Measurements from ENCODE around the gene AKAP6.

AKAP6 gene

DNA sequence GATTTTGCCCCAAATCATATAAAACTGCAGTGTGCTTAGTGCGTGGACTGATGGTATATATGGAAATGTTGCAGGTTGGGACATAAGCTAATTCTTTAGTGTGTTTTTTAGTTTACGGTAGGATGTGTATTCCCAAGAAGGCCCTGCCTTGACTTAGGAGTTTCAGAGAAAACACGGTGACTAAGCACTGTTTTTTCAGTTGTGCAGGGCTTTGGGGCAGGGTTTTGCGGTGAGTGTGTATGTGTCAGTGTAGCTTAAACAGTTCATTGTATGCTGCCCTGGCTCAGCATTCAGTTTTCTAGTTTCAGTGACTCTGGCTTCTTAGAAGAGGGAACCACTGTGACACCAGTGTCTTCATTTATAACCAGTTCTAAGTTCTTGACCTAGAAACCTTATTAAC lies 101.2 kb downstream of the AKAP6 start:
- TF ChIP-seq, protein P1, sequence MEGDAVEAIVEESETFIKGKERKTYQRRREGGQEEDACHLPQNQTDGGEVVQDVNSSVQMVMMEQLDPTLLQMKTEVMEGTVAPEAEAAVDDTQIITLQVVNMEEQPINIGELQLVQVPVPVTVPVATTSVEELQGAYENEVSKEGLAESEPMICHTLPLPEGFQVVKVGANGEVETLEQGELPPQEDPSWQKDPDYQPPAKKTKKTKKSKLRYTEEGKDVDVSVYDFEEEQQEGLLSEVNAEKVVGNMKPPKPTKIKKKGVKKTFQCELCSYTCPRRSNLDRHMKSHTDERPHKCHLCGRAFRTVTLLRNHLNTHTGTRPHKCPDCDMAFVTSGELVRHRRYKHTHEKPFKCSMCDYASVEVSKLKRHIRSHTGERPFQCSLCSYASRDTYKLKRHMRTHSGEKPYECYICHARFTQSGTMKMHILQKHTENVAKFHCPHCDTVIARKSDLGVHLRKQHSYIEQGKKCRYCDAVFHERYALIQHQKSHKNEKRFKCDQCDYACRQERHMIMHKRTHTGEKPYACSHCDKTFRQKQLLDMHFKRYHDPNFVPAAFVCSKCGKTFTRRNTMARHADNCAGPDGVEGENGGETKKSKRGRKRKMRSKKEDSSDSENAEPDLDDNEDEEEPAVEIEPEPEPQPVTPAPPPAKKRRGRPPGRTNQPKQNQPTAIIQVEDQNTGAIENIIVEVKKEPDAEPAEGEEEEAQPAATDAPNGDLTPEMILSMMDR (IDR thresholded peaks at IDR 0.05; ENCODE audit: low read depth, low read length): no peak
- no peak for DNase-seq (ENCODE audit: extremely low read depth, low read depth)

DNA sequence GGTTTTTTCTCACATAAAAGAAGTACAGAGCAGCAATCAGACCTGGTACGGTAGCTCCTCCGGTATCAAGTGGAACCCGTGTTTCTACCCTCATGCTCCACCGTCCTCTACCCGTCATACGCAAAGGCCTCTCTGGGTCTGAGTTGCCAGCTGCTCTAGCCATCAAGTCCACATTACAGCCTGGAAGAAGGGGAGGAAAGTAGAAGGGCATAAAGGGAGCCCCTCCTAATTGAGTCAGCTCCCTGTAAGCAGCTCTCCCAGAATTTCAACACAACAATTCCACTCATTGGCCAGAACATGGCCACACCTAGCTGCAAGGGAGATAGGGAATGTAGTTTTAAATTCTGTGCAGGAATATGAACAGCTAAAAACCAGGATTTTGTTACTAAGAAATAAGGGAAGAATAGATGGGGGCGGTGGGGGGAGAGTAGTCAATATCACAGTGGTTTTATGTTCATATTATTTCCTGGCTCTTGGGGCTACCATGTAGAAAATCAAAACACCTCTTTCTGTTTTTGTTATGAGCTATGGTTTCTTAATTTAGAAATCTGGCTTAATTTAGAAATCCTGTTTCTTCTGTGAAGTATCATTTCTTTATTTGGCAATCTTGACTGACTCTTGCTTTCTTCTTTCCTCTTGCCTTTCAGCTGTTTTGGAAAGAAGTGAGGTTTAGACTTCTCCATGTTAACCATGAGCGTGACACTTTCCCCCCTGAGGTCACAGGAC lies 103.9 kb downstream of the AKAP6 start:
- TF ChIP-seq, protein P1 (IDR thresholded peaks at IDR 0.05; ENCODE audit: low read depth, low read length): no peak
- no peak for DNase-seq (ENCODE audit: extremely low read depth, low read depth)

DNA sequence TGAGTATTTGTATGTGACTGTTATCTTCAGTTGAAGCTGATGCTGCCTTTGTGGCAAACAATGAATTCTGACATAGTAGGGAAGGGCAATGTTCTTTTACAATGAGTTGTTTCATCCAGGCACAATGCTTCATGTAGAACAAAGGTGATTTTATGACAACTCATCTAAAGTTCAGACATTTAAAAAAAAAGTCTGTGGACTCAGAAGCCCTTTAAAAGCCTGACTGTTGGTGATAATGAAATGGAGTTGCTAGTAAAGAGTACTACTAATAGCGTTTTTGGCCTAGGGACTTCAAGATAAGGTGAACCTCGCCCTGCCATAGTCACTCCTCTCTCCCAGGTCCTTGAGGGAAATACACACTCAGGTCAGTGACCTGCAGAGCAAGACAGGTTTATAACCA lies 105.1 kb downstream of the AKAP6 start:
- no peak for DNase-seq (ENCODE audit: extremely low read depth, low read depth)
- TF ChIP-seq, protein P1 (IDR thresholded peaks at IDR 0.05; ENCODE audit: low read depth, low read length): no peak

DNA sequence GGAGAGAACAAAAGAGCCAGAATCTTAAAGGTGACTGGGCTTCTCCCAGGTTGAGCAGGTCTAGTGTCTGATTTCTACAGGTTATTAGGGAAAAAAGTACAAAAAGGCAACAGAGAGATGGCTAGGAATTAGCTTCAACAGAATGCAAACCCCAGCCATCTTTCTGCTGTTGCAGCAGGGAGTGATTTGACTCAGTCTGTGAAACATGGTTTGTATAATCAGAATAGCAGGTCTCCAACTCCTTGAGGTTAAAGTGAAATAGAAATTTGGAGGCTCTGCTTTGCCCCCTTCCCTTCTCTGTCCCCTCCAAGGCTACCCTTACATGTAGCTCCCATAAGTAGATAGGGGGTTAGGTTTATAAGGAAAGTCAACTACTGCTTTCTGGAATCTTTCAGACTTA lies 105.8 kb downstream of the AKAP6 start:
- DNase-seq (ENCODE audit: extremely low read depth, low read depth): no peak
- TF ChIP-seq, protein P1 (IDR thresholded peaks at IDR 0.05; ENCODE audit: low read depth, low read length): no peak

DNA sequence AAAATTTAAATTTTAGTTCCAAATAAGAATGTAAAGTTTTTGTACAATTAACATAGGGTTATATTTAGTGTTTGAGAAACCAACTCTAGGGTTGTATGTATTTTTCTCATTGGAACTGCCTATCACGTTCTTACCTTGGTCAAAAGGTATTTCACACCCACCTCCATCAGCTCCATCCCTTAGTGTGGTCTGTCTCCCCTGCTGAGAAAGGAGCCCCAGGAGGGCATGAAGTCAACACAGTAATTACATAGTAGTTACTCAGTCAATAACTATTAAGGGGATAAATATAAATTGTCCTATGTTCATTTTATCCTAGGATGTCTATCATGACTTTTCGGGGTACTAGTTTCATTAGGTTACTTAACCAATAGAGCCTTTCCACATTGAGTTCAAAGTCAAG lies 106.3 kb downstream of the AKAP6 start:
- TF ChIP-seq, protein P1 (IDR thresholded peaks at IDR 0.05; ENCODE audit: low read depth, low read length): no peak
- no peak for DNase-seq (ENCODE audit: extremely low read depth, low read depth)

DNA sequence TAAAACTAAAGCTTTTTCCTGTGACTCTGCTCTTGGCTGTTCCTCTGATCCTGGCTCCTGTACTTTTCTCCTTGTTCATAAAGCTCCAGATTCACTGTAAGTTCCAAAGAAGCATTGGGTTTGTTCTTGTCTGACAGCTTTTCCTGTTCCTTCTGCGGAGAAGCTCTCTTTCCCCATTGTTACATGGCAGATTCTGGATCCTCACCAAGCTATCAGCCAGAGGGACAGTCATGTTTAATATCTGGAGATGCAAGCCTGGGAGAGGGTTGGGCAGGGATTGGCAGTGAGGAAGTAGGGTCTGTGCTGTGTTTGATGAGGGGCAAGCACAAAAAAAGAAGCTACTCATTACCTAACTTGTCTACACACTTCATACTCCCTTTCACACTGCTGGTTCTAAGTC lies 107.9 kb downstream of the AKAP6 start:
- DNase-seq (ENCODE audit: extremely low read depth, low read depth): no peak
- TF ChIP-seq, protein P1 (IDR thresholded peaks at IDR 0.05; ENCODE audit: low read depth, low read length): no peak

DNA sequence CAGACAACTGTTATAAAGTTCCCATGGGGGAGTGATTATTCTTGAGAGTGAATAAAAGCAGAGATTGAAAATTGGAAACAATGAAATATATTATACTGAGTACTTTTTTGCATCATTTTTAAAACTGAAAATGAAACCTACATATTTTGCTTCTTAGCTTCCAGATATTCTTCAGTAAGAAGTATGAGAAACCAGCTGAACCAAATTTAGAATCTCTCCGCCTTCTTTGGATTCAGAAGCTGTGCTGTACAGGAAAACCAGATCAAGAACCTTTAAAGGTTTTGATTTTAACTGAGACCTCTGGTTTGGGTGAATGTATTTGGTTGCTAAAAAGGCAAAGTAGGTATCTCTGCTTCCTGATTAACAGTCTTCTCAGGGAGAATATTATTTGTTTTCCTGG lies 109.4 kb downstream of the AKAP6 start:
- DNase-seq (ENCODE audit: extremely low read depth, low read depth): no peak
- TF ChIP-seq, protein P1 (IDR thresholded peaks at IDR 0.05; ENCODE audit: low read depth, low read length): no peak

Data from AG09319 (cell line).